Activated gamma-delta T cell (primary cell): ENCODE results near the gene GID8.
"Not testable (repeated sequence)": the region's sequence is repeated elsewhere in the genome, so short reads cannot be mapped to it uniquely, and the experiment has no call there.

Experiments
- DNase-seq: peaks from one replicate; lab custom pipeline; 2025; lab: John Stamatoyannopoulos, UW

GID8 gene

GRCh38 chr20:62958388-62959100 is 20.6 kb downstream of the GID8 start:
- no peak for DNase-seq

- DNase-seq, result no peak
These were observed 21.4 kb downstream of the GID8 start for GRCh38 chr20:62959101-62959971.

- no peak for DNase-seq
These were observed 22.1 kb downstream of the GID8 start for GRCh38 chr20:62959998-62960436.

- DNase-seq, result not testable (repeated sequence)
These were observed 22.7 kb downstream of the GID8 start for GRCh38 chr20:62960446-62961309.

GRCh38 chr20:62961310-62961783 is 23.4 kb downstream of the GID8 start:
- no peak for DNase-seq

GRCh38 chr20:62961799-62962198 is 23.9 kb downstream of the GID8 start:
- DNase-seq, result no peak

GRCh38 chr20:62962221-62962879 is 24.4 kb downstream of the GID8 start:
- DNase-seq, result no peak

- DNase-seq, result no peak
These were observed 25.1 kb downstream of the GID8 start for GRCh38 chr20:62962891-62963613.

- no peak for DNase-seq
These were observed 25.9 kb downstream of the GID8 start for GRCh38 chr20:62963614-62964397.

GRCh38 chr20:62964700-62965099 is 26.8 kb downstream of the GID8 start:
- no peak for DNase-seq

GRCh38 chr20:62965363-62965771 is 27.4 kb downstream of the GID8 start:
- no peak for DNase-seq

- DNase-seq, result no peak
These were observed 28.5 kb downstream of the GID8 start for GRCh38 chr20:62966212-62967148.

GRCh38 chr20:62967149-62967501 is 29.2 kb downstream of the GID8 start:
- DNase-seq, result no peak

- no peak for DNase-seq
These were observed 29.8 kb downstream of the GID8 start for GRCh38 chr20:62967628-62968351.

- DNase-seq, result no peak
These were observed 30.6 kb downstream of the GID8 start for GRCh38 chr20:62968378-62969178.

- DNase-seq, result no peak
These were observed 31.3 kb downstream of the GID8 start for GRCh38 chr20:62969179-62969760.

GRCh38 chr20:62969939-62970306 is 32.0 kb downstream of the GID8 start:
- DNase-seq, result no peak
